Measurements from ENCODE around the gene COA8. TPM values are rescaled to one million over a fixed set of nuclear protein-coding genes. Genes with fewer than 3 reads are reported as not detected.
"Not testable (repeated sequence)": the region's sequence is repeated elsewhere in the genome, so short reads cannot be mapped to it uniquely, and the experiment has no call there.

The COA8 gene
- polyA plus RNA-seq, 3 donors = 39.5 to 40.1 (median 39.5) TPM

DNA sequence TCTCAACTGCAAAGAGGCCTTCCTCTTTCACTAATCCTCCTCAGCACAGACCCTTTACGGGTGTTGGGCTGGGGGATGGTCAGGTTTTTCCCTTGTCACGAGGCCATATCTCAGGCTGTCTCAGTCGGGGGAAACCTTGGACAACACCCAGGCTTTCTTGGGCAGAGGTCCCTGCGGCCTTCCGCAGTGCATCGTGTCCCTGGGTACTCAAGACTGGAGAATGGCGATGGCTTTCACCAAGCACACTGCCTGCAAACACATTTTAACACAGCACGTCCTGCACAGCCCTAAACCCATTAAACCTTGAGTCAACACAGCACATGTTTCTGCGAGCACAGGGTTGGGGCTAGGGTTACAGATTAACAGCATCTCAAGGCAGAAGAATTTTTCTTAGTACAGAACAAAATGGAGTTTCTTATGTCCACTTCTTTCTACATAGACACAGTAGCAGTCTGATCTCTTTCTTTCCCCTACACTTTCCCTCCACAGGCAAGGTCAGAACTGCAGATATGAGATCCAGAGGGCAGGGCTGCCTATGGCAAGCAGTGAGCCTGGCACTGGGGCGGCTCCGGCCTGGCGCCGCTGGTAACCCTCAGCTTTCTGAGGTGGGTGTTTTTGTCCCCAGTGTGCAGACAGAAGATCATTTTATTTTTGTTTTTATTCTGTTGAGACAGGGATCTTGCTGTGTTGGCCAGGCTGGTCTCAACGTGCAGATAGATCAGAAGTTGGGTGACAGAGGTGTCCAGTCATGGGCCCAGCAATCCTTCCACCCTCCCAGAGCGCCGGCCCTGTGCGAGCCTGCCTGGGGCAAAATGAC lies 37.1 kb upstream of the COA8 start:
- DNase-seq (ENCODE audit: low read depth in 3 of 3, low spot score in 2 of 3) = not testable (repeated sequence)

DNA sequence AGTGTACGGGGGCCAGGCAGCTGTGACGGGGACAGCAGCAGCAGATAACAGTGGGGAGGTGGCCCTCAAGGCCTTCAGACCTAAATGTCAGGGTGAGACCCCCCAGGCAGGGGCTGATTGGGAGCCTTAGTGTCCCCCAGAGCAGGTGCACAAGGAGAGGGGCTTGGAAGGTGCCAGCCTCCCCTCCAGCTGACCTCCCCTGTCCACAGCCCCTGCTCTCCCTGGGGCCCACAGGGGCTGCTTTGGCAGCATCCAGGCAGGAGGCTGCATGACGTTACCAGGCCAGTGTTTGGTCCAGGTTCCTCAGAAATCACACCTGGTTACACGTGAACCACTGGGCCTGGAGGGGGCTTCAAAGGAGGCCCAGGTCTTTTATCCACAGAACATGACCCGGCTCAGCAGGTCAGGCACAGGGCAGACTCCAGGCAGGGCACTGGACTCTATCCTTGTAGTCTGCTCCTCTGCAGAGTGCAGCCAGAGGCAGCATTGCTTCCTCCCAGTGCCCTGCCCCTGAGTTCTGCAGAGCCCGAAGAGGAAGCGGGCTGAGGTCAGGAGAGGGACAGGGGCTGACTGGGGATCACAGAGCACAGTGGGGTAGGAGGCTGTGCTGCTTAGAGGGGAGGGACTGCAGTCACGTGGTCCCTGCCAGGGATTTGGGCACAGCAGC lies 36.4 kb upstream of the COA8 start:
- DNase-seq (ENCODE audit: low read depth in 3 of 3, low spot score in 2 of 3) = no peak

DNA sequence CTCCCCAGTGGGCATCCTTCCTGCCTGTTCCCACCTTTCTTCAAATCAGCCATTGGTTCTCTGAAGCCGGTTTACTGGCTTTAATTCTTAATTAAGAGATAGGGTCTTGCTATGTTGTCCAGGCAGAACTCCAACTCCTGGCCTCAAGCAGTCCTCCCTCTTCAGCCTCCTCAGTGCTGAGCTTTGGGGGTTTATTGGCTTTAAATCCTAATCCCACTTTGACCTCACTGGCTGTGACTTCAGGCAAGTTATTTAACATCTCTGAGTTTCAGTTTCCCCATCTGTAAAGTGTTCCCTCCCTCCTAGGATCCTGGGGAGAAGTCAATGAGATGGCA lies 35.9 kb upstream of the COA8 start:
- no peak for DNase-seq (ENCODE audit: low read depth in 3 of 3, low spot score in 2 of 3)

DNA sequence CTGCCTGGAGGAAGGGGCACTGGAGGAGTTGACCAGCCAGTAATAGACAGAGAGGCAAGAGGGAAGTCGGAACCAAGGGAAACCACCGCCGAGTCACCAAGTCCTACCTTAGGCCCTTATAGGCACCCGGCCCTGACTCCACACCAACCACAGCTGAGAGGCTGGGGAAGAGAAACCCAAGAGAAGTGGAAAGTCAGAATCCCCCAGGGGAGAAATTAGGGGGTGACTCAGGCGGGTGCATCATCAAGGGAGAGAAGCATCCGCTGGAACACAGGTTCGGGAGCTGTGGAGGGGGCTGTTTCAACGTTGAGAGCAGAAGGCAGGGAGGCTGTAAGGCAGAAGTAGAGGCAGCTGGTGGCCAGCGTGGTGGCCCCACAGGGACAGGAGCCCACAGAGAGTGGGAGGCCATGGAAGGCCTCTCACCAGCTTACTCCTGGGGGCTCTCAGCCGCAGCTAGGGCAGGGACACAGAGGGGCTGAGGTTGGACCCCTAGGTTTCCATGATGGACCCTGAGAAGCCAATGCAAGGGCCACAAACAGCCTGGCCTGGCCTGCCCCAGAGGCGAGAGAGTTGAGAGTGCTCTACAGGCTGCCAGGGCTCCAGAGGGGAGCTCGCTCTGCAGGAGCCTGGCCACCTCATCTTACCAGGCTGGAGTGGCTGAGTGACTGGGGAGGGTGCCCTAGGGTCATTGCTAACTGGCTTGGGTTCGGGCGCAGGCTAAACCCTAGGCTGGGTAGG lies 35.2 kb upstream of the COA8 start:
- no peak for DNase-seq (ENCODE audit: low read depth in 3 of 3, low spot score in 2 of 3)

DNA sequence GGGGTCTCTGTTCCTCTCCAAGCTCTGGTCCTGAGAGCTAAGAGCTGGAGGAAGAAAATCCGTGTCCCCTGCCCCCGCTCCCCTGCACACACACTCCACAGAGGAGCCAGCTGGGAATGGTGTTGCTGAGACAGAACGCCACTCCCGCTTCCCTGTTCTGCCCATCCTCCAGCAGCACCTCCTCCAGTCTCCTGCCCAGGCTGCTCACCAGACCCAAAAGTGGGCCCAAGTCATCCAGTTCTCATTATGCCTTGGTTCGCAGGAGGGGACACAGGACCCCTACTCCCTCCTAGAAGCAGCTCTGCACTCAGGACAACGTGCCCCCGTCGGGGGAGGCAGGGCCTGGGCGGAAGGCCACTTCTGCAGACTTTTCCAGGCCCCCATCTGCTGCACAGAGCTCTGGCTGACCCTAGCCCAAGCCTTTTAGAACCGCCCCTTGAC lies 34.6 kb upstream of the COA8 start:
- no peak for DNase-seq (ENCODE audit: low read depth in 3 of 3, low spot score in 2 of 3)

DNA sequence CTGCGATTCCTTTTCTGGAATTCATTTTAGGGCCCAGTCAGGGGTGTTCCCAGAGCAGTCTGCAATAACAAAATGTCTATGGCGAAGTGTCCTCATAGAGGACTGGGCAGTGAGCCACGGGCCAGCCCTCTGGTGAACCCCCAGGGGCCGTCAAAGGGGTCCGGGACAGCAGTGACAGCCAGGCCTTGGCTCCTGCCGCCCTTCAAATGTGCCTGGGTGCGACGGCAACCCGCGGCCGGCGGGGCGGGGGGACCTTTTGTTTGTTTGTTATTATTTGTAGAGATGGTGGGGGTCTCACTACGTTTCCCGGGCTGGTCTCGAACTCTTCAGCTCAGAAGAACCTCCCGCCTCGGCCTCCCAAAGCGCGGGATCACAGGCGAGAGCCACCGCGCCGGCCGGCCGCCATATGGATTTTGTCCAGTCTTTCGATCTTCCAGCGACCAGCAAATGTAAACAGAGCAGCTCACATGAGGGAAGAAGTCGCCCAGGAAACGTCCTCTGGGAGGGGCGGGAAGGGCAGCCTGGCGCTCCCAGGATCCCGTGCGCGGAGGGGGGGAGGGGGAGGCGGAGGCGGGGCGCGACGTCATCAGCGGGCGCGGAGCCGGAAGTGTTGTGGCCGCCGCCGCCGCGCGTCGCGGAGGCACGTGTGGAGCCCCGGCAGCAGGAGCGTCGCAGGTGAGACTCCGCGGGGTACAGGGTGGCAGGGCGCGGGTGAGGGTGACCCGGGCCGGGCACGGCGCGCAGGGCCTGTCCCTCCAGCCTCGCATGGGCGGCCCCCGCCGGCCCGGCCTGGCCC lies 34.0 kb upstream of the COA8 start, which contains the start of gene TRMT61A:
Gene TRMT61A, plus strand, starts transcription at position 610 of the 796 bp plus-strand sequence. CDS start 783 bp downstream, outside the sequence.
- DNase-seq (ENCODE audit: low read depth in 3 of 3, low spot score in 2 of 3) = peak in 2 of 3 donors; percentile 73 to 79

DNA sequence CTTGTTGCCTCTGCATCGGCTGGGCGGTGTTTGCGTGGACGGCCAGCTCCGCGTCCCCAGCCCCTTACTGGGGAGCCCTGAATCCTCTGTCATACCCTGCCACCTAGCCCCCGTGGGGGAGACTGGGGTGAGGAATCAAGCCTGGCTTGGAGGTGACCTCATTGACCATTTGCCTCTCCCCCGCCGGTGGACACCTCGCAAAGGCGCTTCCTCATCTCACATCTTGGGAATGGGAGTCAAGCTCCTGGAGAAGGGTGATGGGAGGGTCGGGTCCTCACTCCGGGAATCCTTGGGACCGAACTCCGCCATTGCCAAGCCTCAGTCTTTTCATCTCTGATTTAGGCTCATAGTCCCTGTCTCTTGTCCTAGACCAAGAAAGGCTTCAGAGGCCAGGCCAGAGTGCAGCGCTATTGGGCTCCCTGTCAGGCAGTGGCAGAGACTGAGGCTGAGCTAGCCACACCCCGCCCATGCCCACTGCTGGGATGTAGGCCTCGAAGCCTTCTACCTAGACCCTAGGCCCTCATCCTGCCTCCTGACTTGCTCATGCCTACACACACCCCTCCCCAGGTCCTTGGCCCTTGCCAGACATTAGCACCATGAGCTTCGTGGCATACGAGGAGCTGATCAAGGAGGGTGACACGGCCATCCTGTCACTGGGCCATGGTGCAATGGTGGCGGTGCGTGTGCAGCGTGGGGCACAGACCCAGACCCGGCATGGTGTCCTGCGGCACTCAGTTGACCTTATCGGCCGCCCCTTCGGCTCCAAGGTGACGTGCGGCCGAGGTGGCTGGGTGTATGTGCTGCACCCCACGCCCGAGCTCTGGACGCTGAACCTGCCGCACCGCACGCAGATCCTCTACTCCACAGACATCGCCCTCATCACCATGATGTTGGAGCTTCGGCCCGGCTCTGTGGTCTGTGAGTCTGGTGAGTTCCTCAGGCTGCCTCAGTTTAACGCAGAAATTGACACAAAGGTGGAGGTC lies 33.1 kb upstream of the COA8 start:
- DNase-seq (ENCODE audit: low read depth in 3 of 3, low spot score in 2 of 3) = no peak

DNA sequence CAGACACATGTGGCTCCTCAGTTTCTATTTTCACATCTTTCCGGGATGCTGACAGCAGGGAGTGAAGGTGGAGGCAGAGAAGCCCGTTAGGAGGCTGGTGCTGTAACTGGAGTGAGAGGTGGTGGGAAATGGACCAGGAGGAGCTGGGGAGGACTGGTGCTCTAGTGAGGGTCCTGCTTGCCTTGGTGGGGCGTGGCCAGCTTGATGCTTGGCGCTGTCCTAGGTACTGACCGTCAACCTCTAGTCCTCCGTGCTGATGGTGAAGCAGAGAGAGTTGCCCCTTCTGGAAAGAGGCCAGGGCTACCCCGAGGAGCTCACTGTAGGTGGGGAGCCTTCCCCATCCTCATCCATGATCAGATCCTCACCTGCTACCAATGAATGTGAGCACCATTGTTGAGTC lies 32.4 kb upstream of the COA8 start:
- no peak for DNase-seq (ENCODE audit: low read depth in 3 of 3, low spot score in 2 of 3)

DNA sequence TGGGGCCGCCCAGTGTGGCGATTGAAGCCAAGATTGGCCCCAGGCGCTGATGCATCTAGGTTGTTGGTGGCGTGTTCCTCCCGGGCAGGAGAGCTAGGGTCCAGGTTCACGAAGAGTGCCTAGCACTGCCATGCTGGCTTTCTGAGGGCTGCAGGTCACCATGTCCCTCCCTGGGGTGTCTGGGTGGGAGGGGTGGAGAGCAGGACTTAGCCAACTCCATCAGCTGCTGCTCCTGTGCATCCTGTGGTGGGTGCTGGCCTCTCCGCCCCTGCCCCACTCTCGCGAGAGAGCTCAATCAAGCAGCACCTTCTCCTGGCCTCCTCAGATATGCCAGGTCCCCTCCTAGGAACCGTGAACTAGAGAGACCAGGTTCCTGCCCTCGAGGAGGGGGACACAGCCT lies 31.9 kb upstream of the COA8 start:
- DNase-seq (ENCODE audit: low read depth in 3 of 3, low spot score in 2 of 3) = no peak

DNA sequence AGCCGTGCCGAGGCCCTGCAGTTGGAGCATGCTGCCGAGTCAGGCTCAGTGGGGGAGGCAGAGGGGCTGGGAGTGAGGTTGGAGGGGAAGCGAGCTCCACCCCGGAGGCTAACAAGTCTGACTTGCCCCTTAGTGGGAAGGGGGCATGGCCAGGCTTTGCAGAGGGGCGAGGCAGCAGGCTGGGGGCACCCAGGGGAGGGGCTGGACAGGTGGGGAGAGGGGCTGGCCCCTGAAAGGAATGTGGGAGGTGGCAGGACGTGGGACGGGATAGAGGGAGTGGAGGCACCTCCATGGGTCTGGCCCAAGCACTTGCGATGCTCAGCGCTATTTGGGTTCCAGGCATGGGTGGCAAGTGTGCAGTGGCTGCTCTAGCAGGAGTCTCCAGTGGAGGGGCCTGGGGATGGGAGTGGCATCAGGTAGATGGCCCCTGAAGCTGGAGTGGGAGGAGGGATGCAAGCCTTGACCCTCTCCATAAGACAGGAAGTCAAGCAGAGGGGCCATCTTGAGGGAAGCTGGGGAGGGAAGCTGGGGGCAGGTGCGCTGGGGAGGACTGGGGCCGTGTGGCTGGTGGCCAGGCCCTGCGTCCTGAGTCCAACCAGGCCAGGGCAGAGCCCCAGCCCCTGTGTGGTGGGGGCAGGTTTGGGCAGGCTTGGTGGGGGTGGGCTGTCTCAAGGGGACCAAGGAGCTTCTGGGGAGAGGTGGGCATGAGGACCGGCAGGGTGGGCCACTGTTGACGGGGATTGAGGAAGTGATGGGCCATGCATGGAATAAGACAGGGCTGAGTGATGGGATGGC lies 31.1 kb upstream of the COA8 start:
- DNase-seq (ENCODE audit: low read depth in 3 of 3, low spot score in 2 of 3) = no peak

DNA sequence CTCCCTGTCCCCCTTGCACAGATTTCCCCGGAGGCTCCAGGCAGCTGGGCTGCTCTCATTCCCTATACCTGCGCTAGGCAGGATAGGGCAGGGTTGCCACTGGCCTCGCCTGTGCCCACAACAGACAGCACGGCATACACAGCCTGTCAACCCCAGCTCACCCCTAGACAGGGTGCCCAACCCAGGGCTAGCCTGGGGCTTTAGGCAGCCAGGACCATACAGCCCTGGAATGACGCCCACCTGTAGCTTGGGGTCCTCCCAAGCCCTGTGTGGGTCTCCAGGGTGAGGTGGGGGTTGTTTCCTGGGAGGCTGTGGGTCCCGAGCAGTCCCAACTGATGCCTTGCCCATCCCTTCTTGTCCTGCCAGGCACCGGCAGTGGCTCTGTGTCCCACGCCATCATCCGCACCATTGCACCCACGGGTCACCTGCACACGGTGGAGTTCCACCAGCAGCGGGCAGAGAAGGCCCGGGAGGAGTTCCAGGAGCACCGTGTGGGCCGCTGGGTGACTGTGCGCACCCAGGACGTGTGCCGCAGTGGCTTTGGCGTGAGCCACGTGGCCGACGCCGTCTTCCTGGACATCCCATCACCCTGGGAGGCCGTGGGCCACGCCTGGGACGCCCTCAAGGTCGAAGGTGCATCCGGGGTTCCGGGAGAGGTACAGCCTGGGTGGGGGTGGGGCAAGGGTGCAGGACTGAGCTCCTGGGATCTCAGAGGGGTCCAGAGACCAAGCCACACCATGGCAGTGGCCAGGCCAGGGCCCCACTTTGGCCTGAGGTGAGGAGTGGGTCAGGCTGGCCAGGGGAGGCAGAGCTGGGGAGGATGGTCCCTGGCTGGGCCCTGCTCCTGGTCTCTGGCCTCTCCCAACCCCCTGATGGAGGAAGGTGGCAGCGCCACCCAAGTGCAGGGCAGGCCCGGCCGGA lies 30.3 kb upstream of the COA8 start:
- DNase-seq (ENCODE audit: low read depth in 3 of 3, low spot score in 2 of 3) = no peak

DNA sequence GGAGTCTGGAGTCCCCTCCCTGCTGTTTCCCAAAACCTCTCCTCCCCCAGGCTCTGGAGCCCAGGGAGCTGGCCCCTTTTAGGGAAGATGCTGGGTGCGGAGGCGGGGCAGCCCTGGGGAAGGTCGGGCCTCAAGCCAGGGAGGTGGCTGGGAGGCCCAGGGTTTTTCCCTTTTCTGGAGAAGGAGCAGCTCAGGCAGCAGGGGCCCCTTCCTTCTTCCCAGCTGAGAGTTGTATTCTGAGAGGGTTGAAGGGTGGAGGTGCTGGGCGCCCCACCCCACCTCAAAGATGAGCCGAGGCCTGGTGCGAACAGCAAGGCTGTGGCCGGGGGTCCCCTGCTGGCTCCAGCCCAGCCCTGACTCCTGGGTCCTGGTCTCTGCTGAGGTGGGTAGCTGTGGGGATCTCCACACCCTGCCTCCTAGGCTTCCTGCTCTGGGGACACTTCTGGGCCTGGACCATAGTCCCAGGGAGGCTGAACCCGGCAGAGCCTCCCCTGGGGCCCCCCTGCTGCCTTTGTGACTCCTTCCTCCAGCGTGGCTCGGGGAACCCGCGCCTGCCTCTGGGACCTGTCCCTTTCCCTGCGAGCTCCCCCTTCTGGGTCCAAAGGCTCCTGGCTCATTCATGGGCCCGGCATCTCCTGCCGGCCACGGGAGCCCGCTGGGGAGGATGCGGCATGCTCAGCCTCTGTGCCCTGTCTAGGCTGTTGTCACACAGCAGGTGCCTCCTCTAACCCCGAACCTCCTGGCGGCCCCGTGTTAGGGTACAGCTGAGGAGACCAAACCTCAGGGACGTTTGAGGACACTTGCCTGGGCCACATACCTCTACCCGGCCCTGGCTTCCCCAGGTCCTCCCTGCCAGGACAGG lies 29.4 kb upstream of the COA8 start:
- no peak for DNase-seq (ENCODE audit: low read depth in 3 of 3, low spot score in 2 of 3)

DNA sequence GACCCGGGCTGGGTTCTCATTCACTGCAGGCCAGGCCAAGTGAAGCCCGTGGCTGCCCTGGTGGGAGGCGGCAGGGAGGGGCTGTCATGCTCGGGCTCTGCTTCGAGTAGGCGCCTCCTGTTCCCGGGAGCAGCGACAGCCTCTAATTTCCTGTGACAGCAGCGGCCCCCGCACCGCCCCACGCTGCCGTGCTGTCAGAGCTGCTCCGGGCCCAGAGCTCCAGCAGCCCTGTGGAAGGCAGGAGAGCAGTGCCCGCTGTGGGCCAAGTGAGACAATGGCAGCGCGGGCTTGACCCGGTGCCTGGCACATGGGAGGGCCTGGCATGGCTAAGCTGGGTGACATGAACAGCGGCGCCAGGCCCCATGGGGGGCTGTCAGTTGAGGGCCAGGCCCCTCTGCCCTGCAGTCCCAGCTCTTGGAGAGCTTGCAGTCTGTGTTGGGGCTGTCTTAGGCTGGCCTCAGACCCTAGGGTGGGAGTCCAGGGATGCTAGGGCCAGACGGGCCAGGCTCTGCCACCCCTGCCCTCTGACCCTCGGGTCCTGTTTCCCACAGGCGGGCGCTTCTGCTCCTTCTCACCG lies 28.7 kb upstream of the COA8 start:
- no peak for DNase-seq (ENCODE audit: low read depth in 3 of 3, low spot score in 2 of 3)

DNA sequence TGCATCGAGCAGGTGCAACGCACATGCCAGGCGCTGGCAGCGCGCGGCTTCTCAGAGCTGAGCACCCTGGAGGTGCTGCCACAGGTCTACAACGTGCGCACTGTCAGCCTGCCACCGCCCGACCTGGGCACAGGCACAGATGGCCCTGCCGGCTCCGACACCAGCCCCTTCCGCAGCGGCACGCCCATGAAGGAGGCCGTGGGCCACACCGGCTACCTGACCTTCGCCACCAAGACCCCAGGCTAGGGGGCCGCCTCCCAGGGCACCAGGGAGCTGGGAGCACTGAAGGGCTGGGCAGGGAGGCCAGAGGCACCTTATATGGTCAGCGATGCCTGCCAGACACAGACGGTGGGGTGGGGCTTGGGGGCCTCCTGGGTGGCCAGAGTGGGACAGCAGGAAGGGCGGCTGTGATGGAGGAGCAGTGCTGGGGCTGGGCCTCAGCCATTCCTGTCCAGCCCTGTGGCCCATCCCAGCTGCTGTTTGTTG lies 28.1 kb upstream of the COA8 start:
- no peak for DNase-seq (ENCODE audit: low read depth in 3 of 3, low spot score in 2 of 3)

DNA sequence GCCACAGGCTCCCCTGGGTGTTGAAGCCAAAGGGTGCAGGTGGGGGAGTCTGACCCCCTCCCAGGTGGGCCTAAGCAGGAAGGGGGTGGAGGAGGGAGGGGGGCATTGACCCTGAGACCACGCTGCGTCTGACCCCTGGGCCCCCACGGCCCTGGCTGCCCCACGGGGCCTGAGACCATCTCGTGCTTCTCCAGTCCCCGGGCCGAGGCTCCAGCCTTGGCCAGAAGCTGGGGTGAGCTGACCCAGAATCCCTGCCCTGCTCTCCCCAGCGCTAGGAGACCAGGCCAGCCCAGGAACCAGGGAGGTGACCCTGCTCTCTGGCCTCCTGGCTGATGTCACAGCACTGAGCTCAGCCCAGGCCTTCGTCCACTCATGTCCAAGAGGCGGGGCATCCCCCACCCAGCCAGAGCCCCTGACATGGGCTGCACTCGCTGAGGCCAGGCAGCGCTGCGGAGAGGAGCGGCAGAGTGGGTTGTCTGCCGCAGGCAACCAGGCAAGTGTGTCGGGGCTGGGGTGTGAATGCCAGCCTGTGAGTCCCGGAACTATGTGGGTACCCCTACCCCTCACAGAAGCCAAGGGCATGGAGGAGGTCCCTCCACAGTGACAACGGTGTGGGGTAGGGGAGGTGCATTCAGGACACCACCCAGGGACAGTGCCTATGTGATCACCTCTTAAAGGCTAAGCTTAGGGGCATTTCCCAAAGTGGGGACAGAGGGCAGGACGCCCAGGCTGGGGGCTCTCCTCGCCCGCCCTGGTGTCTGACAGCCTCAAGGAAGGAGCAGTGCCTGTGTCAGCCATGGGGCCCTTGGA lies 27.5 kb upstream of the COA8 start:
- no peak for DNase-seq (ENCODE audit: low read depth in 3 of 3, low spot score in 2 of 3)

Data from right renal cortex interstitium (tissue), 3 donors.